HepG2 (cell line): ENCODE measurements around the gene SPNS2. TPM values are rescaled to one million over a fixed set of nuclear protein-coding genes. Genes with fewer than 3 reads are reported as not detected.

Experiments used
- ATAC-seq: fragments of 200-7000 bp; cut with Tn5 transposase; 3 replicates; pipeline ENCODE4 v1.9.1; 2020; ENCODE audit warnings: mild to moderate bottlenecking, moderate library complexity
- BruUV-seq: library from RNA; stranded (reverse); fragments of 400-500 nt; replicated peaks from 2 replicates; lab custom pipeline; 2021; lab: Mats Ljungman, UMichigan
- CTCF ChIA-PET: fragments of 300-600 bp; formaldehyde crosslinking; extraction: SDS; loops from one replicate; lab custom pipeline; 2021; ENCODE audit warnings: low total read pairs, inconsistent platforms, low intra/inter-chr PET ratio; lab: Yijun Ruan, JAX
- POLR2A ChIA-PET: fragments of 350-600 bp; sonication (Branson Sonifier 250); formaldehyde crosslinking; loops from one replicate; lab custom pipeline; 2020; ENCODE audit warnings: antibody characterized with exemption, inconsistent platforms; lab: Yijun Ruan, JAX
- DNase-seq: peaks from one replicate; pipeline ENCODE4 v3.0.0-alpha.2; 2015; ENCODE audit warnings: low spot score
- FAIRE-seq: peaks from 3 replicates; lab custom pipeline; 2011; peaks lifted over from hg19 to GRCh38; lab: Jason Lieb, UNC
- H2AFZ ChIP-seq: one replicate; pipeline ENCODE4 v1.6.1; 2011; ENCODE audit warnings: low read length, inconsistent platforms
- H3K27ac ChIP-seq: fragments of 300-600 bp; 3 replicates; pipeline ENCODE4 v1.8.0; 2011; ENCODE audit warnings: mixed run types, mild to moderate bottlenecking, mixed read lengths, low read length, inconsistent platforms; ENCODE audit not compliant: insufficient read depth; ENCODE audit errors: extremely low read length
- H3K27me3 ChIP-seq, 2 experiments: fragments of 200-600 bp in 1 of 2; 2 replicates in 1 of 2; 3 replicates in 1 of 2; pipeline versions ENCODE4 v1.6.0 to v1.8.0; 2011; ENCODE audit warnings: low read length in 2 of 2, mild to moderate bottlenecking in 2 of 2, moderate library complexity in 2 of 2, inconsistent platforms in 1 of 2; ENCODE audit not compliant: insufficient read depth in 2 of 2, control insufficient read depth in 1 of 2
- H3K36me3 ChIP-seq, 2 experiments: fragments of 200-600 bp in 1 of 2; replicated peaks in 1 of 2; 2 replicates in 1 of 2; 3 replicates in 1 of 2; pipeline versions ENCODE4 v1.5.1 to v1.8.0; 2011; ENCODE audit warnings: low read length in 2 of 2, inconsistent platforms in 1 of 2; ENCODE audit not compliant: insufficient read depth in 2 of 2, control insufficient read depth in 1 of 2
- H3K4me1 ChIP-seq: 2 replicates; pipeline ENCODE4 v1.5.1; 2012; ENCODE audit warnings: low read length, inconsistent platforms; ENCODE audit not compliant: insufficient read depth
- H3K4me2 ChIP-seq: 2 replicates; pipeline ENCODE4 v1.6.0; 2011; ENCODE audit warnings: low read depth, low read length, inconsistent platforms
- H3K4me3 ChIP-seq, 3 experiments: fragments of 200-600 bp in 1 of 3; sonication (generic), shearing (Covaris generic) in 1 of 3; replicated peaks in 1 of 3; 2 replicates each; pipeline ENCODE4 v1.5.1; 2011 to 2016; ENCODE audit warnings: low read length in 3 of 3, inconsistent platforms in 2 of 3, low read depth in 2 of 3, mild to moderate bottlenecking in 2 of 3, control low read depth in 1 of 3, mixed read lengths in 1 of 3; ENCODE audit not compliant: insufficient read depth in 1 of 3
- H3K79me2 ChIP-seq: one replicate; pipeline ENCODE4 v1.6.1; 2011; ENCODE audit warnings: low read length, inconsistent platforms; ENCODE audit not compliant: insufficient read depth
- H3K9ac ChIP-seq: 2 replicates; pipeline ENCODE4 v1.6.0; 2011; ENCODE audit warnings: mild to moderate bottlenecking, low read depth, low read length, inconsistent platforms; ENCODE audit not compliant: insufficient read depth
- H3K9me3 ChIP-seq: 2 replicates; pipeline ENCODE4 v1.5.1; 2012; ENCODE audit warnings: mild to moderate bottlenecking, low read length
- H4K20me1 ChIP-seq: 2 replicates; pipeline ENCODE4 v1.6.0; 2011; ENCODE audit warnings: inconsistent platforms, mild to moderate bottlenecking, low read length, moderate library complexity; ENCODE audit not compliant: insufficient read depth
- DNMT3B ChIP-seq: conservative IDR thresholded peaks from 2 replicates; pipeline ENCODE4 v1.6.1; 2016; ENCODE audit warnings: missing biosample characterization, control low read depth
- HOXA3 ChIP-seq: sonication (generic); formaldehyde crosslinking; IDR thresholded peaks from 2 replicates; pipeline ENCODE4 v1.5.0; 2020; ENCODE audit warnings: missing genetic modification reagents
- TBX3 ChIP-seq: fragments of 450-650 bp; IDR thresholded peaks from 2 replicates; pipeline ENCODE4 v1.6.1; 2017; ENCODE audit warnings: antibody characterized with exemption, mild to moderate bottlenecking, inconsistent platforms, borderline replicate concordance
- USF2 ChIP-seq, 2 experiments: sonication (generic) in 1 of 2; formaldehyde crosslinking in 1 of 2; IDR thresholded peaks; 2 replicates each; pipeline versions ENCODE4 v1.5.1 to v1.6.1; 2011 to 2020; ENCODE audit warnings: borderline replicate concordance in 1 of 2, low read depth in 1 of 2, low read length in 1 of 2, mild to moderate bottlenecking in 1 of 2, missing genetic modification reagents in 1 of 2, moderate library complexity in 1 of 2
- ZMYM4 ChIP-seq: sonication (generic); formaldehyde crosslinking; IDR thresholded peaks from 2 replicates; pipeline ENCODE4 v1.8.1; 2023; ENCODE audit warnings: mild to moderate bottlenecking, missing genetic modification reagents
- ZNF383 ChIP-seq: sonication (generic); formaldehyde crosslinking; IDR thresholded peaks from 2 replicates; pipeline ENCODE4 v1.4.0; 2020; ENCODE audit warnings: missing genetic modification reagents, mild to moderate bottlenecking, borderline replicate concordance
- ZNF839 ChIP-seq: sonication (generic); formaldehyde crosslinking; IDR thresholded peaks from 2 replicates; pipeline ENCODE4 v1.4.0; 2020; ENCODE audit warnings: missing genetic modification reagents, mild to moderate bottlenecking, borderline replicate concordance
- ZSCAN30 ChIP-seq: sonication (generic); formaldehyde crosslinking; IDR thresholded peaks from 2 replicates; pipeline ENCODE4 v1.5.0; 2020; ENCODE audit warnings: mild to moderate bottlenecking, missing genetic modification reagents
- WGBS: methylation state at CpG from one replicate; pipeline ENCODE4 v1.1.6; 2017; ENCODE audit warnings: low lambda C conversion rate; 5-methylcytosine and 5-hydroxymethylcytosine counted together
- in situ Hi-C: cut with HindIII; loops from 2 replicates; pipeline ENCODE4 v1.10.0; 2017; ENCODE audit warnings: low pct_unique_long_range_greater_than_20kb; ENCODE audit not compliant: extremely low pct_ligation_motif_present
- intact Hi-C: fragments of 100-400 bp; cut with micrococcal nuclease; formaldehyde crosslinking; loops from one replicate; pipeline ENCODE4 v1.10.0; 2022; ENCODE audit not compliant: unreplicated experiment
- polyA plus RNA-seq, 8 experiments: library from polyadenylated mRNA; depleted of rRNA in 3 of 8; stranded (reverse) in 7 of 8; unstranded in 1 of 8; fragments of >200 nt; fragmentation: Illumina TruSeq in 4 of 8; extraction: Trizol in 4 of 8; gene quantifications; 2 replicates each; pipeline versions ENCODE4 v1.2.1 to v1.2.3, GENCODE V29; 2011 to 2016; ENCODE audit warnings: low read depth in 4 of 8, missing spikeins in 1 of 8, mixed read lengths in 1 of 8; ENCODE audit not compliant: insufficient read depth in 1 of 8
- total RNA-seq, 5 experiments: library from RNA; depleted of rRNA; stranded (reverse); fragments of >200 nt; fragmentation: Illumina TruSeq; extraction: Trizol; gene quantifications; 2 replicates each; pipeline ENCODE4 v1.2.3, GENCODE V29; 2016; ENCODE audit warnings: low read depth in 1 of 5
- TF ChIP-seq, protein P1 (sequence below): sonication (generic); formaldehyde crosslinking; IDR thresholded peaks from 2 replicates; pipeline ENCODE4 v1.8.1; 2023; ENCODE audit warnings: mild to moderate bottlenecking, missing genetic modification reagents
- TF ChIP-seq, protein P2 (sequence below): sonication (generic); formaldehyde crosslinking; IDR thresholded peaks from 2 replicates; pipeline ENCODE4 v1.4.0; 2020; ENCODE audit warnings: missing genetic modification reagents
- TF ChIP-seq, protein P3 (sequence below): sonication (generic); formaldehyde crosslinking; IDR thresholded peaks from 2 replicates; pipeline ENCODE4 v1.4.0; 2020; ENCODE audit warnings: low read depth, missing genetic modification reagents

Gene SPNS2
- total and polyA plus RNA-seq, 2 of the 13 experiments (the other 11 are each of a cell fraction or from before 2014, with no cell fraction given) = 0.01 TPM; not detected in 1

DNA sequence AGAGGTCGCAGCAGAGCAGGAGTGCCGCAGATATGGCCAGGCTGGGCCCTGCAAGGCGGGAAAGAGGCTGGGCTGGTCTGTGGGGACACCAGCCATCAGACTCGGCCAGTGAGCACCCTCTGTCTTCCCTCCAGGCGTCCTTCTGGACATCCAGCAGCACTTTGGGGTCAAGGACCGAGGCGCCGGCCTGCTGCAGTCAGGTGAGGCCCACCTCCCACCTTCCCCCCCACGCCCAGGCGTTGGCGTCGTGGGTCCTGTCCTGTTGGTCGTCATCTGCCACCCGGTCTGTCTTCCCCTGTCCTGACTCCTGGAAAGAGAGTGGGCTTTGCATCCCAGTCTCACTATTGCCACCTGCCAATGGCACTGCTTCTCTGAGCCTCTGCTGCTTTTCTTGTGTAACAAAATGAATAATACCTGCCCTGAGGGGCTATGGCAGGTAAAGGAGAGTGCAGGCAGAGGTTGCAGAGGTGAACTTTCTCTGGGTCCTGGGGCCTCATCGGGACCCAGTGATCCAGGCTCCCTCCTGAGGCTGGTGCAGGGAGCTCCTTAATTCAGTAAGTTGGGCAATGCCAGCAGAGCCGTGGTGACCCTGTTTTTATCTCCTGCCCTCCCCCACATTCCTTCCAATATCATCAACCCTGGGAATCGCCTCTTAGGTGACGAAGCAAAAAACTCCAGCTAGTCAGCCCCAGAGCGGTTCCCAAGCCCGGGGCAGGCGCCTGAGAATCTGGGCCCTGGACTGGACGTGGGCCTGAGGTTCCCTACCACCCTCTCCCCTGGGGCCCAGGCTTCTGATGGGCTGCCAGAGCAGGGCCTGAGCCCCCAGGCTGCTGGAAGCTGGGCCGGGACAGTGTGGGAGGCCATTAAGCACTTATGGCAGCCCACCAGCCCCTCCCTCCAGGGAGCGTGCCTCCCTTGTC lies 14.7 kb downstream of the SPNS2 start:
- ATAC-seq (peak; percentile 13; the same call in 2 of the 3 replicates), DNase-seq (no peak), FAIRE-seq (no peak)
- Histone ChIP-seq H3K9me3 (no peaks in the 10 kb centered on the region), H3K9ac (no peak overlapping the region), H3K79me2 (no peaks in the 10 kb centered on the region), H3K27me3 (peaks cover 12 to 65% of the 10 kb centered on the region in 2 experiments), H2AFZ (no peak overlapping the region), H3K27ac (no peak overlapping the region), H3K4me3 (no peak overlapping the region), H3K36me3 (no peaks in the 10 kb centered on the region), H4K20me1 (no peaks in the 10 kb centered on the region), H3K4me1 (no peaks in the 10 kb centered on the region), H3K4me2 (no peak overlapping the region)
- POLR2A ChIA-PET = no interaction called here
- WGBS = 26% methylated on average over 9 of the region's 24 CpGs
- TF ChIP-seq, protein P1, sequence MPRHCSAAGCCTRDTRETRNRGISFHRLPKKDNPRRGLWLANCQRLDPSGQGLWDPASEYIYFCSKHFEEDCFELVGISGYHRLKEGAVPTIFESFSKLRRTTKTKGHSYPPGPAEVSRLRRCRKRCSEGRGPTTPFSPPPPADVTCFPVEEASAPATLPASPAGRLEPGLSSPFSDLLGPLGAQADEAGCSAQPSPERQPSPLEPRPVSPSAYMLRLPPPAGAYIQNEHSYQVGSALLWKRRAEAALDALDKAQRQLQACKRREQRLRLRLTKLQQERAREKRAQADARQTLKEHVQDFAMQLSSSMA (CRISPR knock-in tag) = no peak
- TF ChIP-seq ZSCAN30 = no peak
- no peak for TF ChIP-seq ZNF383 (CRISPR knock-in tag)
- no peak for TF ChIP-seq USF2 (IDR thresholded peaks at IDR 0.05; ENCODE audit: low read depth, low read length)
- TF ChIP-seq USF2 (CRISPR knock-in tag; IDR thresholded peaks at IDR 0.05; ENCODE audit: borderline replicate concordance) = no peak
- TF ChIP-seq, protein P2, sequence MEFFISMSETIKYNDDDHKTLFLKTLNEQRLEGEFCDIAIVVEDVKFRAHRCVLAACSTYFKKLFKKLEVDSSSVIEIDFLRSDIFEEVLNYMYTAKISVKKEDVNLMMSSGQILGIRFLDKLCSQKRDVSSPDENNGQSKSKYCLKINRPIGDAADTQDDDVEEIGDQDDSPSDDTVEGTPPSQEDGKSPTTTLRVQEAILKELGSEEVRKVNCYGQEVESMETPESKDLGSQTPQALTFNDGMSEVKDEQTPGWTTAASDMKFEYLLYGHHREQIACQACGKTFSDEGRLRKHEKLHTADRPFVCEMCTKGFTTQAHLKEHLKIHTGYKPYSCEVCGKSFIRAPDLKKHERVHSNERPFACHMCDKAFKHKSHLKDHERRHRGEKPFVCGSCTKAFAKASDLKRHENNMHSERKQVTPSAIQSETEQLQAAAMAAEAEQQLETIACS (CRISPR knock-in tag) = no peak
- no peak for TF ChIP-seq ZNF839 (CRISPR knock-in tag)
- TF ChIP-seq TBX3 = no peak
- no peak for TF ChIP-seq DNMT3B (CRISPR knock-in tag)
- no peak for TF ChIP-seq ZMYM4 (CRISPR knock-in tag)
- no peak for TF ChIP-seq HOXA3 (CRISPR knock-in tag)
- TF ChIP-seq, protein P3, sequence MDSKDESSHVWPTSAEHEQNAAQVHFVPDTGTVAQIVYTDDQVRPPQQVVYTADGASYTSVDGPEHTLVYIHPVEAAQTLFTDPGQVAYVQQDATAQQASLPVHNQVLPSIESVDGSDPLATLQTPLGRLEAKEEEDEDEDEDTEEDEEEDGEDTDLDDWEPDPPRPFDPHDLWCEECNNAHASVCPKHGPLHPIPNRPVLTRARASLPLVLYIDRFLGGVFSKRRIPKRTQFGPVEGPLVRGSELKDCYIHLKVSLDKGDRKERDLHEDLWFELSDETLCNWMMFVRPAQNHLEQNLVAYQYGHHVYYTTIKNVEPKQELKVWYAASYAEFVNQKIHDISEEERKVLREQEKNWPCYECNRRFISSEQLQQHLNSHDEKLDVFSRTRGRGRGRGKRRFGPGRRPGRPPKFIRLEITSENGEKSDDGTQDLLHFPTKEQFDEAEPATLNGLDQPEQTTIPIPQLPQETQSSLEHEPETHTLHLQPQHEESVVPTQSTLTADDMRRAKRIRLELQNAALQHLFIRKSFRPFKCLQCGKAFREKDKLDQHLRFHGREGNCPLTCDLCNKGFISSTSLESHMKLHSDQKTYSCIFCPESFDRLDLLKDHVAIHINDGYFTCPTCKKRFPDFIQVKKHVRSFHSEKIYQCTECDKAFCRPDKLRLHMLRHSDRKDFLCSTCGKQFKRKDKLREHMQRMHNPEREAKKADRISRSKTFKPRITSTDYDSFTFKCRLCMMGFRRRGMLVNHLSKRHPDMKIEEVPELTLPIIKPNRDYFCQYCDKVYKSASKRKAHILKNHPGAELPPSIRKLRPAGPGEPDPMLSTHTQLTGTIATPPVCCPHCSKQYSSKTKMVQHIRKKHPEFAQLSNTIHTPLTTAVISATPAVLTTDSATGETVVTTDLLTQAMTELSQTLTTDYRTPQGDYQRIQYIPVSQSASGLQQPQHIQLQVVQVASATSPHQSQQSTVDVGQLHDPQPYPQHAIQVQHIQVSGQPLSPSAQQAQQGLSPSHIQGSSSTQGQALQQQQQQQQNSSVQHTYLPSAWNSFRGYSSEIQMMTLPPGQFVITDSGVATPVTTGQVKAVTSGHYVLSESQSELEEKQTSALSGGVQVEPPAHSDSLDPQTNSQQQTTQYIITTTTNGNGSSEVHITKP (CRISPR knock-in tag) = no peak
- no TSS peak for BruUV-seq
- intact Hi-C loops = no loop called here
- in situ Hi-C loops = loop anchor here (5.0 kb wide), 1 partner anchor 91 kb away; no protein-coding TSS in a partner anchor
- CTCF ChIA-PET = no interaction called here
